Liver (tissue), 9 donors: ENCODE results near the gene CHD8. TPM values are rescaled to one million over a fixed set of nuclear protein-coding genes. Genes with fewer than 3 reads are reported as not detected.
"Not testable (repeated sequence)": the region's sequence is repeated elsewhere in the genome, so short reads cannot be mapped to it uniquely, and the experiment has no call there.

Source experiments
- DNase-seq: peaks from one replicate; pipeline ENCODE4 v3.0.0-alpha.2; 2017; ENCODE audit warnings: low spot score
- H3K27ac ChIP-seq, 2 donors: one replicate each; pipeline ENCODE4 v1.7.0; 2013; ENCODE audit warnings: inconsistent platforms in 2 of 2, low read length in 2 of 2, control low read depth in 1 of 2, low read depth in 1 of 2, mild to moderate bottlenecking in 1 of 2
- H3K27me3 ChIP-seq, 4 donors: one replicate each; pipeline versions ENCODE4 v1.6.1 to v1.7.0; 2013; ENCODE audit warnings: low read length in 3 of 4, inconsistent platforms in 1 of 4, mild to moderate bottlenecking in 1 of 4, moderate library complexity in 1 of 4; ENCODE audit not compliant: control insufficient read depth in 4 of 4, insufficient read depth in 4 of 4
- H3K36me3 ChIP-seq, 4 donors: one replicate each; pipeline versions ENCODE4 v1.6.1 to v1.7.0; 2013; ENCODE audit warnings: low read length in 3 of 4, mild to moderate bottlenecking in 3 of 4, low read depth in 1 of 4, moderate library complexity in 1 of 4; ENCODE audit not compliant: control insufficient read depth in 4 of 4, insufficient read depth in 3 of 4
- H3K4me1 ChIP-seq, 4 donors: one replicate each; pipeline versions ENCODE4 v1.6.1 to v1.7.0; 2013; ENCODE audit warnings: low read length in 3 of 4, mild to moderate bottlenecking in 3 of 4, moderate library complexity in 1 of 4; ENCODE audit not compliant: control insufficient read depth in 4 of 4, insufficient read depth in 4 of 4
- H3K4me3 ChIP-seq, 3 donors: one replicate each; pipeline versions ENCODE4 v1.6.1 to v1.7.0; 2013; ENCODE audit warnings: low read length in 3 of 3, control low read depth in 1 of 3, low read depth in 1 of 3, mild to moderate bottlenecking in 1 of 3
- H3K9ac ChIP-seq, 2 donors: one replicate each; pipeline ENCODE4 v1.7.0; 2013; ENCODE audit warnings: low read length in 2 of 2, mild to moderate bottlenecking in 2 of 2, moderate library complexity in 2 of 2, control low read depth in 1 of 2, low read depth in 1 of 2
- H3K9me3 ChIP-seq, 4 donors: one replicate each; pipeline versions ENCODE4 v1.6.1 to v1.7.0; 2013; ENCODE audit warnings: low read length in 3 of 4; ENCODE audit not compliant: control insufficient read depth in 4 of 4
- EGR1 ChIP-seq, 2 donors: IDR thresholded peaks; 2 replicates each; pipeline ENCODE4 v1.6.1; 2016 to 2018; ENCODE audit warnings: antibody characterized with exemption in 2 of 2, low read depth in 2 of 2
- FOXA1 ChIP-seq: IDR thresholded peaks from 2 replicates; pipeline ENCODE4 v1.6.1; 2016; ENCODE audit warnings: antibody characterized with exemption
- FOXA2 ChIP-seq: IDR thresholded peaks from 2 replicates; pipeline ENCODE4 v1.6.1; 2016; ENCODE audit warnings: antibody characterized with exemption
- GABPA ChIP-seq, 2 donors: IDR thresholded peaks in 1 of 2; conservative IDR thresholded peaks in 1 of 2; 2 replicates each; pipeline ENCODE4 v1.6.1; 2016; ENCODE audit warnings: antibody characterized with exemption in 2 of 2, mild to moderate bottlenecking in 1 of 2, moderate library complexity in 1 of 2
- HNF4A ChIP-seq, 2 donors: conservative IDR thresholded peaks; 2 replicates each; pipeline ENCODE4 v1.6.1; 2016; ENCODE audit warnings: antibody characterized with exemption in 2 of 2, mild to moderate bottlenecking in 2 of 2
- HNF4G ChIP-seq: IDR thresholded peaks from 2 replicates; pipeline ENCODE4 v1.6.1; 2016; ENCODE audit warnings: antibody characterized with exemption
- JUND ChIP-seq, 2 donors: IDR thresholded peaks; 2 replicates each; pipeline ENCODE4 v1.6.1; 2016; ENCODE audit warnings: antibody characterized with exemption in 2 of 2
- NR2F2 ChIP-seq: IDR thresholded peaks from 2 replicates; pipeline ENCODE4 v1.6.1; 2016; ENCODE audit warnings: antibody characterized with exemption
- RAD21 ChIP-seq, 2 donors: IDR thresholded peaks; 2 replicates each; pipeline ENCODE4 v1.6.1; 2016; ENCODE audit warnings: antibody characterized with exemption in 2 of 2, mild to moderate bottlenecking in 2 of 2
- RXRA ChIP-seq, 2 donors: IDR thresholded peaks; 2 replicates each; pipeline ENCODE4 v1.6.1; 2017 to 2018; ENCODE audit warnings: antibody characterized with exemption in 2 of 2, mild to moderate bottlenecking in 1 of 2
- SP1 ChIP-seq: IDR thresholded peaks from 2 replicates; pipeline ENCODE4 v1.6.1; 2018; ENCODE audit warnings: antibody characterized with exemption, mild to moderate bottlenecking
- TAF1 ChIP-seq: conservative IDR thresholded peaks from 2 replicates; pipeline ENCODE4 v1.6.1; 2016; ENCODE audit warnings: antibody characterized with exemption, mild to moderate bottlenecking
- YY1 ChIP-seq: IDR thresholded peaks from 2 replicates; pipeline ENCODE4 v1.6.1; 2016; ENCODE audit warnings: antibody characterized with exemption, mild to moderate bottlenecking
- WGBS: extraction: QIAGEN DNeasy Blood & Tissue Kit; methylation state at CpG from one replicate; pipeline ENCODE4 v1.1.7; 2013; 5-methylcytosine and 5-hydroxymethylcytosine counted together
- polyA plus RNA-seq, 2 donors: library from polyadenylated mRNA; stranded (reverse) in 1 of 2; unstranded in 1 of 2; fragments of 200-250 nt in 1 of 2; fragments of >200 nt in 1 of 2; fragmentation: Nextera tagmentation in 1 of 2; extraction: Ambion mirVana in 1 of 2; gene quantifications; one replicate each; pipeline versions ENCODE4 v1.2.1 to v1.2.3, GENCODE V29; 2013 to 2015
- total RNA-seq, 2 donors: library from RNA; depleted of rRNA; stranded (reverse); fragments of >200 nt; gene quantifications; one replicate each; pipeline ENCODE4 v1.2.3, GENCODE V29; 2014
- TF ChIP-seq, protein P1 (sequence below): IDR thresholded peaks from 2 replicates; pipeline ENCODE4 v1.6.1; 2016; ENCODE audit warnings: antibody characterized with exemption
- TF ChIP-seq, protein P2 (sequence below): IDR thresholded peaks from 2 replicates; pipeline ENCODE4 v1.6.1; 2016; ENCODE audit warnings: antibody characterized with exemption, mild to moderate bottlenecking
- TF ChIP-seq, protein P3 (sequence below): fragments of 150-350 bp; IDR thresholded peaks from 2 replicates; pipeline ENCODE4 v1.5.1; 2017; ENCODE audit warnings: improper control_type of control experiment, low read depth, low read length; ENCODE audit not compliant: missing input control
- TF ChIP-seq, protein P4 (sequence below): IDR thresholded peaks from 2 replicates; pipeline ENCODE4 v1.6.1; 2016; ENCODE audit warnings: antibody characterized with exemption
- TF ChIP-seq, protein P5 (sequence below): IDR thresholded peaks from 2 replicates; pipeline ENCODE4 v1.6.1; 2016; ENCODE audit warnings: antibody characterized with exemption
- donor health status: healthy.
- donor health status: healthy.
- donor health status: healthy.
- donor health status: healthy.
- donor health status: healthy.

CHD8 gene
- total and polyA plus RNA-seq, 4 donors = 9.6 to 29.5 (median 19.2) TPM

DNA sequence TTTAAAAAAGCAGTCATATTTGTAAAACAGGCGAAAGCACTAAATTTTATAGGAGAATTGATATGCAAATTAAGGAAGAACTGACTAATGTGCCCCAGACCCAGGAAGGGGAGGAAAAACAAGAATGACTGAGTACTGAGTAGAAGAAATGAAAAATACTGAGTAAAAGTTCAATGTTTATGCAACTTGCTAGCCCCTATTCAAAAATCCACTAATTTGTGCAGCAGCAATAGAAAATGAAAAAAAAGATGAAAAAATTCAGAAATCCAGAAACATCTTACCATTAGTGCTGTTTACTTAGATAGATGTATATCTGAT lies 6.1 kb downstream of the CHD8 start:
- H3K27ac ChIP-seq = no peak overlapping the region
- H3K9ac ChIP-seq = no peak overlapping the region
- TF ChIP-seq YY1 (no peak), JUND (IDR thresholded peaks at IDR 0.05) (no peak), FOXA2 (no peak), TAF1 (no peak), NR2F2 (no peak)
- no peak for DNase-seq
- no peaks in the 10 kb centered on the region for H3K9me3 ChIP-seq
- no peak overlapping the region for H3K4me3 ChIP-seq
- WGBS = 92% methylated on average over 1 of the region's 1 CpG
- peaks cover under 1 to 10% (median 6%) of the 10 kb centered on the region in 4 donors for H3K4me1 ChIP-seq
- H3K36me3 ChIP-seq = peaks cover 0 to 1% (median 0%) of the 10 kb centered on the region in 4 donors
- no peaks in the 10 kb centered on the region for H3K27me3 ChIP-seq

DNA sequence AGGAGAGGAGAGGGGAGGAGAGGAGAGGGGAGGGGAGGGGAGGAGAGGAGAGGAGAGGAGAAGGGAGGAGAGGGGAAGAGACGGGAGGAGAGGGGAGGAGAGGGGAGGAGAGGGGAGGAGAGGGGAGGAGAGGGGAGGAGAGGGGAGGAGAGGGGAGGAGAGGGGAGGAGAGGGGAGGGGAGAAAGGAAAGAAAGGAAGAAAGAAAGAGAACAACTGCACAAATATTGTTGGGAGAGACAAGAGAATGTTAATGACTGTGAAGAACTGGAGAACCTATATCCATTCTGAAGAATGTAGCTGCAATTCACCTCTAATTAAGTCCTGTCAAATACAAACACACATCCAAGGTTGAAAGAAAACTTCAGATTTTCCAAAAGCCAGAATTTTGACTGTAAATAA lies 13.3 kb downstream of the CHD8 start:
- DNase-seq, H3K4me1 ChIP-seq: not testable (repeated sequence)
- 100% methylated on average over 1 of the region's 1 CpG for WGBS

DNA sequence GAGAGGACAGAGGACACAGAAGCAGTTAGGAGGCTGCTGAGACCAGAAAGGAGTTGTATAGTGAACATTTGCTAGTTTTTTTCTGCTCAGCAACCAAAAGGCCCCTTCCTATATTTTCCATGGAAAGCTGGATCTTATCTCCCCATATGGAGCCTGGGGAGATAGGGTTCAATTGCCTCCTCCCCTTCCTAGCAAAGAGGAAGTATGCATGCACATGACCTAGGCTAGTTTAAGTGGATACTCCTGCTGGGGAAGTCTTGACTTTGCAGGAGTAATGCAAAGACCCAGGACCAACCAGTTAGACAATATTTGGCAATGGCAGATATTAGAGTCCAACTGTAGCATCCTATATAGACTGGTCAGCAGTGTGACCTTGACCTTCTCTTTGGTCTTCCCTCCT lies 15.1 kb downstream of the CHD8 start:
- Histone ChIP-seq H3K4me1 (peaks cover 2 to 15% (median 11%) of the 10 kb centered on the region in 4 donors), H3K27ac (no peak overlapping the region), H3K9me3 (no peaks in the 10 kb centered on the region), H3K36me3 (no peaks in the 10 kb centered on the region), H3K9ac (no peak overlapping the region), H3K27me3 (no peaks in the 10 kb centered on the region), H3K4me3 (no peak overlapping the region)
- no peak for DNase-seq
- TF ChIP-seq, protein P1, sequence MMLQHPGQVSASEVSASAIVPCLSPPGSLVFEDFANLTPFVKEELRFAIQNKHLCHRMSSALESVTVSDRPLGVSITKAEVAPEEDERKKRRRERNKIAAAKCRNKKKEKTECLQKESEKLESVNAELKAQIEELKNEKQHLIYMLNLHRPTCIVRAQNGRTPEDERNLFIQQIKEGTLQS = no peak
- no peak for TF ChIP-seq HNF4G
- TF ChIP-seq JUND (IDR thresholded peaks at IDR 0.05) = no peak
- TF ChIP-seq RAD21 (IDR thresholded peaks at IDR 0.05) = no peak
- TF ChIP-seq FOXA1 = no peak
- TF ChIP-seq, protein P2, sequence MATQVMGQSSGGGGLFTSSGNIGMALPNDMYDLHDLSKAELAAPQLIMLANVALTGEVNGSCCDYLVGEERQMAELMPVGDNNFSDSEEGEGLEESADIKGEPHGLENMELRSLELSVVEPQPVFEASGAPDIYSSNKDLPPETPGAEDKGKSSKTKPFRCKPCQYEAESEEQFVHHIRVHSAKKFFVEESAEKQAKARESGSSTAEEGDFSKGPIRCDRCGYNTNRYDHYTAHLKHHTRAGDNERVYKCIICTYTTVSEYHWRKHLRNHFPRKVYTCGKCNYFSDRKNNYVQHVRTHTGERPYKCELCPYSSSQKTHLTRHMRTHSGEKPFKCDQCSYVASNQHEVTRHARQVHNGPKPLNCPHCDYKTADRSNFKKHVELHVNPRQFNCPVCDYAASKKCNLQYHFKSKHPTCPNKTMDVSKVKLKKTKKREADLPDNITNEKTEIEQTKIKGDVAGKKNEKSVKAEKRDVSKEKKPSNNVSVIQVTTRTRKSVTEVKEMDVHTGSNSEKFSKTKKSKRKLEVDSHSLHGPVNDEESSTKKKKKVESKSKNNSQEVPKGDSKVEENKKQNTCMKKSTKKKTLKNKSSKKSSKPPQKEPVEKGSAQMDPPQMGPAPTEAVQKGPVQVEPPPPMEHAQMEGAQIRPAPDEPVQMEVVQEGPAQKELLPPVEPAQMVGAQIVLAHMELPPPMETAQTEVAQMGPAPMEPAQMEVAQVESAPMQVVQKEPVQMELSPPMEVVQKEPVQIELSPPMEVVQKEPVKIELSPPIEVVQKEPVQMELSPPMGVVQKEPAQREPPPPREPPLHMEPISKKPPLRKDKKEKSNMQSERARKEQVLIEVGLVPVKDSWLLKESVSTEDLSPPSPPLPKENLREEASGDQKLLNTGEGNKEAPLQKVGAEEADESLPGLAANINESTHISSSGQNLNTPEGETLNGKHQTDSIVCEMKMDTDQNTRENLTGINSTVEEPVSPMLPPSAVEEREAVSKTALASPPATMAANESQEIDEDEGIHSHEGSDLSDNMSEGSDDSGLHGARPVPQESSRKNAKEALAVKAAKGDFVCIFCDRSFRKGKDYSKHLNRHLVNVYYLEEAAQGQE = no peak
- no peak for TF ChIP-seq GABPA (IDR thresholded peaks at IDR 0.05 in 1 of 2, conservative IDR thresholded peaks at IDR 0.05 in 1 of 2)
- no peak for TF ChIP-seq EGR1 (IDR thresholded peaks at IDR 0.05; ENCODE audit: low read depth in 2 of 2)
- no peak for TF ChIP-seq SP1
- TF ChIP-seq, protein P3, sequence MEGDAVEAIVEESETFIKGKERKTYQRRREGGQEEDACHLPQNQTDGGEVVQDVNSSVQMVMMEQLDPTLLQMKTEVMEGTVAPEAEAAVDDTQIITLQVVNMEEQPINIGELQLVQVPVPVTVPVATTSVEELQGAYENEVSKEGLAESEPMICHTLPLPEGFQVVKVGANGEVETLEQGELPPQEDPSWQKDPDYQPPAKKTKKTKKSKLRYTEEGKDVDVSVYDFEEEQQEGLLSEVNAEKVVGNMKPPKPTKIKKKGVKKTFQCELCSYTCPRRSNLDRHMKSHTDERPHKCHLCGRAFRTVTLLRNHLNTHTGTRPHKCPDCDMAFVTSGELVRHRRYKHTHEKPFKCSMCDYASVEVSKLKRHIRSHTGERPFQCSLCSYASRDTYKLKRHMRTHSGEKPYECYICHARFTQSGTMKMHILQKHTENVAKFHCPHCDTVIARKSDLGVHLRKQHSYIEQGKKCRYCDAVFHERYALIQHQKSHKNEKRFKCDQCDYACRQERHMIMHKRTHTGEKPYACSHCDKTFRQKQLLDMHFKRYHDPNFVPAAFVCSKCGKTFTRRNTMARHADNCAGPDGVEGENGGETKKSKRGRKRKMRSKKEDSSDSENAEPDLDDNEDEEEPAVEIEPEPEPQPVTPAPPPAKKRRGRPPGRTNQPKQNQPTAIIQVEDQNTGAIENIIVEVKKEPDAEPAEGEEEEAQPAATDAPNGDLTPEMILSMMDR = no peak
- TF ChIP-seq, protein P4, sequence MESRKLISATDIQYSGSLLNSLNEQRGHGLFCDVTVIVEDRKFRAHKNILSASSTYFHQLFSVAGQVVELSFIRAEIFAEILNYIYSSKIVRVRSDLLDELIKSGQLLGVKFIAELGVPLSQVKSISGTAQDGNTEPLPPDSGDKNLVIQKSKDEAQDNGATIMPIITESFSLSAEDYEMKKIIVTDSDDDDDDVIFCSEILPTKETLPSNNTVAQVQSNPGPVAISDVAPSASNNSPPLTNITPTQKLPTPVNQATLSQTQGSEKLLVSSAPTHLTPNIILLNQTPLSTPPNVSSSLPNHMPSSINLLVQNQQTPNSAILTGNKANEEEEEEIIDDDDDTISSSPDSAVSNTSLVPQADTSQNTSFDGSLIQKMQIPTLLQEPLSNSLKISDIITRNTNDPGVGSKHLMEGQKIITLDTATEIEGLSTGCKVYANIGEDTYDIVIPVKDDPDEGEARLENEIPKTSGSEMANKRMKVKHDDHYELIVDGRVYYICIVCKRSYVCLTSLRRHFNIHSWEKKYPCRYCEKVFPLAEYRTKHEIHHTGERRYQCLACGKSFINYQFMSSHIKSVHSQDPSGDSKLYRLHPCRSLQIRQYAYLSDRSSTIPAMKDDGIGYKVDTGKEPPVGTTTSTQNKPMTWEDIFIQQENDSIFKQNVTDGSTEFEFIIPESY = no peak
- no peak for TF ChIP-seq FOXA2
- TF ChIP-seq HNF4A (conservative IDR thresholded peaks at IDR 0.05) = no peak
- TF ChIP-seq RXRA (IDR thresholded peaks at IDR 0.05) = no peak
- TF ChIP-seq TAF1 = no peak
- no peak for TF ChIP-seq YY1
- TF ChIP-seq, protein P5, sequence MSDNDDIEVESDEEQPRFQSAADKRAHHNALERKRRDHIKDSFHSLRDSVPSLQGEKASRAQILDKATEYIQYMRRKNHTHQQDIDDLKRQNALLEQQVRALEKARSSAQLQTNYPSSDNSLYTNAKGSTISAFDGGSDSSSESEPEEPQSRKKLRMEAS = no peak
- no peak for TF ChIP-seq NR2F2

More for the DNA sequence above, 13.3 kb downstream of the CHD8 start:
- not testable (repeated sequence) for H3K9me3 ChIP-seq, H3K36me3 ChIP-seq, H3K27ac ChIP-seq, H3K4me3 ChIP-seq, H3K9ac ChIP-seq, H3K27me3 ChIP-seq
